GM18520 (cell line): Measurements from ENCODE around the gene AQP12B.
"Not testable (repeated sequence)": the region's sequence is repeated elsewhere in the genome, so short reads cannot be mapped to it uniquely, and the experiment has no call there.

ENCODE experiments used
- ATAC-seq: cut with Tn5 transposase; IDR thresholded peaks from one replicate; pipeline ENCODE4 v1.9.1; 2021; ENCODE audit not compliant: unreplicated experiment

Gene AQP12B

GRCh38 chr2:240685771-240686371 is 3.2 kb upstream of the AQP12B start:
- no peak for ATAC-seq

GRCh38 chr2:240683980-240684728 is 1.5 kb upstream of the AQP12B start:
- ATAC-seq, result not testable (repeated sequence)

- ATAC-seq, result not testable (repeated sequence)
These were observed 769 bp upstream of the AQP12B start for GRCh38 chr2:240683329-240683979.

GRCh38 chr2:240680185-240680584 is 2.5 kb downstream of the AQP12B start:
- not testable (repeated sequence) for ATAC-seq

GRCh38 chr2:240678909-240679308 is 3.8 kb downstream of the AQP12B start:
- ATAC-seq, result not testable (repeated sequence)

GRCh38 chr2:240678043-240678442 is 4.6 kb downstream of the AQP12B start:
- ATAC-seq, result not testable (repeated sequence)

GRCh38 chr2:240675345-240675744 is 7.3 kb downstream of the AQP12B start:
- not testable (repeated sequence) for ATAC-seq

GRCh38 chr2:240674461-240675184 is 8.1 kb downstream of the AQP12B start:
- ATAC-seq, result not testable (repeated sequence)

- ATAC-seq, result no peak
These were observed 9.9 kb downstream of the AQP12B start for GRCh38 chr2:240672701-240673190.

GRCh38 chr2:240672076-240672700 is 10.5 kb downstream of the AQP12B start:
- no peak for ATAC-seq

- no peak for ATAC-seq
These were observed 11.7 kb downstream of the AQP12B start for GRCh38 chr2:240670950-240671349.

- ATAC-seq, result no peak
These were observed 12.3 kb downstream of the AQP12B start for GRCh38 chr2:240670402-240670801.

GRCh38 chr2:240664622-240665021 is 18.1 kb downstream of the AQP12B start:
- no peak for ATAC-seq

- no peak for ATAC-seq
These were observed 19.0 kb downstream of the AQP12B start for GRCh38 chr2:240663546-240664190.

GRCh38 chr2:240662681-240663080 is 20.0 kb downstream of the AQP12B start:
- no peak for ATAC-seq

- ATAC-seq, result not testable (repeated sequence)
These were observed 22.8 kb downstream of the AQP12B start for GRCh38 chr2:240659883-240660282.

GRCh38 chr2:240655931-240656886 is 26.5 kb downstream of the AQP12B start:
- no peak for ATAC-seq

GRCh38 chr2:240651185-240651584 is 31.5 kb downstream of the AQP12B start:
- no peak for ATAC-seq
